ENCODE results near the gene SPATA3. TPM values are rescaled to one million over a fixed set of nuclear protein-coding genes. Genes with fewer than 3 reads are reported as not detected.

Gene SPATA3
- total and polyA plus RNA-seq, 2 of the 13 experiments (the other 11 are each of a cell fraction or from before 2014, with no cell fraction given) = not detected

GRCh38 chr2:231000211-231000904, 4.4 kb downstream of the SPATA3 start (continued):
- no peak for TF ChIP-seq SSRP1 (CRISPR knock-in tag; IDR thresholded peaks at IDR 0.05)
- TF ChIP-seq RXRA (CRISPR knock-in tag; IDR thresholded peaks at IDR 0.05) = no peak; the same call in 1 of the 2 replicates
- TF ChIP-seq PHF21A (CRISPR knock-in tag; IDR thresholded peaks at IDR 0.05) = no peak
- no peak for TF ChIP-seq KLF15 (CRISPR knock-in tag; IDR thresholded peaks at IDR 0.05; ENCODE audit: borderline replicate concordance)
- no peak for TF ChIP-seq NR2C2 (CRISPR knock-in tag; IDR thresholded peaks at IDR 0.05; ENCODE audit: borderline replicate concordance)
- TF ChIP-seq RARA (CRISPR knock-in tag; IDR thresholded peaks at IDR 0.05) = no peak
- TF ChIP-seq CC2D1A (CRISPR knock-in tag; IDR thresholded peaks at IDR 0.05) = no peak
- TF ChIP-seq ZNF704 (CRISPR knock-in tag; IDR thresholded peaks at IDR 0.05; ENCODE audit: borderline replicate concordance) = no peak
- TF ChIP-seq PRPF4 (IDR thresholded peaks at IDR 0.05; ENCODE audit: low read depth, low read length, poor library complexity, severe bottlenecking) = no peak
- no peak for TF ChIP-seq FOXO4 (CRISPR knock-in tag; conservative IDR thresholded peaks at IDR 0.05)
- TF ChIP-seq ZSCAN30 (CRISPR knock-in tag; IDR thresholded peaks at IDR 0.05) = no peak
- TF ChIP-seq TERF1 (CRISPR knock-in tag; IDR thresholded peaks at IDR 0.05) = no peak
- TF ChIP-seq ZGPAT (CRISPR knock-in tag; IDR thresholded peaks at IDR 0.05) = no peak; the same call in 1 of the 2 replicates
- no peak for TF ChIP-seq HDAC6 (IDR thresholded peaks at IDR 0.05; ENCODE audit: low read depth, low read length)
- no peak for TF ChIP-seq ARNT2 (CRISPR knock-in tag; IDR thresholded peaks at IDR 0.05; ENCODE audit: low read depth)
- no peak for TF ChIP-seq GMEB2 (CRISPR knock-in tag; IDR thresholded peaks at IDR 0.05; ENCODE audit: low read depth)
- no peak for TF ChIP-seq ZNF710 (CRISPR knock-in tag; IDR thresholded peaks at IDR 0.05; ENCODE audit: borderline replicate concordance)
- TF ChIP-seq RXRB (CRISPR knock-in tag; IDR thresholded peaks at IDR 0.05; ENCODE audit: borderline replicate concordance) = no peak; the same call in 1 of the 2 replicates
- TF ChIP-seq HNRNPK (IDR thresholded peaks at IDR 0.05; ENCODE audit: low read depth, low read length, poor library complexity, severe bottlenecking) = no peak
